GM13976 (cell line): Measurements from ENCODE around the gene ACMSD.
"Not testable (repeated sequence)": the region's sequence is repeated elsewhere in the genome, so short reads cannot be mapped to it uniquely, and the experiment has no call there.

ENCODE experiments used
- DNase-seq: peaks from one replicate; pipeline ENCODE4 v3.0.0; 2012; ENCODE audit warnings: low spot score
- in situ Hi-C: fragments of 300-500 bp; cut with MboI; formaldehyde crosslinking; loops from one replicate; pipeline ENCODE4 v1.12.0; 2022; ENCODE audit warnings: low sequenced_read_pairs, mixed read lengths, inconsistent platforms; ENCODE audit not compliant: unreplicated experiment
- TF ChIP-seq, protein P1 (sequence below): IDR thresholded peaks from 2 replicates; pipeline ENCODE4 v1.5.1; 2012; ENCODE audit warnings: borderline replicate concordance, mild to moderate bottlenecking; ENCODE audit not compliant: insufficient read depth; ENCODE audit errors: extremely low read depth, missing control alignments, control extremely low read depth

The ACMSD gene

DNA sequence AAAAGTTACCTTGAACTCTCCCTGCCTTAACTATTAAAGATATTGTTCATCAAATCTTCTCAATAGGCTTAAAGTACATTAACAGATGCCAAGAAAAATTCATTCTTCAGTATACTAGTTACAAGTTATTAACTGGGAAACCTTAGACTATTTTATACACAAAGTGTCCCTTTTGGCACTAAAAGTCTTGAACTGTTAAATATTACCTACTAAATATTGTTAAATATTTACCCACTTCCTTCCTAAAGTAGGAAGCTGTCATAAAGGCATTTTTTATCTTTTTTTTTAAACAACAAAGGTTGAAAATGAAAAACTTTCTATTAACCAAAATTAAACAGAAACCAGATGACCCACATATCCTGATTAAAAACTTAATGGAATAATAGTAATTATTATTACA, 60.8 kb downstream of the ACMSD start:
- in situ Hi-C loops, result loop anchor here (5.0 kb wide), 1 partner anchor 437 kb away; no protein-coding TSS in a partner anchor
- TF ChIP-seq, protein P1, sequence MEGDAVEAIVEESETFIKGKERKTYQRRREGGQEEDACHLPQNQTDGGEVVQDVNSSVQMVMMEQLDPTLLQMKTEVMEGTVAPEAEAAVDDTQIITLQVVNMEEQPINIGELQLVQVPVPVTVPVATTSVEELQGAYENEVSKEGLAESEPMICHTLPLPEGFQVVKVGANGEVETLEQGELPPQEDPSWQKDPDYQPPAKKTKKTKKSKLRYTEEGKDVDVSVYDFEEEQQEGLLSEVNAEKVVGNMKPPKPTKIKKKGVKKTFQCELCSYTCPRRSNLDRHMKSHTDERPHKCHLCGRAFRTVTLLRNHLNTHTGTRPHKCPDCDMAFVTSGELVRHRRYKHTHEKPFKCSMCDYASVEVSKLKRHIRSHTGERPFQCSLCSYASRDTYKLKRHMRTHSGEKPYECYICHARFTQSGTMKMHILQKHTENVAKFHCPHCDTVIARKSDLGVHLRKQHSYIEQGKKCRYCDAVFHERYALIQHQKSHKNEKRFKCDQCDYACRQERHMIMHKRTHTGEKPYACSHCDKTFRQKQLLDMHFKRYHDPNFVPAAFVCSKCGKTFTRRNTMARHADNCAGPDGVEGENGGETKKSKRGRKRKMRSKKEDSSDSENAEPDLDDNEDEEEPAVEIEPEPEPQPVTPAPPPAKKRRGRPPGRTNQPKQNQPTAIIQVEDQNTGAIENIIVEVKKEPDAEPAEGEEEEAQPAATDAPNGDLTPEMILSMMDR, result no peak
- DNase-seq, result no peak

GRCh38 chr2:134900151-134900550, 61.7 kb downstream of the ACMSD start:
- in situ Hi-C loops, result no loop called here
- no peak for DNase-seq
- TF ChIP-seq, protein P1, result no peak

- in situ Hi-C loops, DNase-seq: not testable (repeated sequence)
These were observed 65.3 kb downstream of the ACMSD start for GRCh38 chr2:134903701-134904100.

DNA sequence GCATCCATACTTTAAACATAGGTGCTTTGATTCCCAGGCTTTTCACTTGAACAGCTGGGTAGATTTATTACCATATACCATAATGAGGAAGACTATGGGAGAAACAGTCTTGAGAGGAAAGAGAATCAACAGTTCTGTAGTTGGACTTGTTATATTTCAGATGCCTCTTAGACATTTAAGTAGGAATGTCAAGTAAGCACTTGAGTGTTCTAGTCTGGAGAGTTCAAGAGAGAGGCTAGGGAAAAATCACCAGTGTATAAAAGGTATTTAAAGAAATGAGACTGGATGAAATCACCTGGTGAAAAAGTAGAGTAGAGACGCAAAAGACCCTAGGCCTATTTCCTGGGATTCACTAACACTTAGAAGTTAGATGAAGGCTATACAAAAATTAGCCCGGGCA, 66.8 kb downstream of the ACMSD start:
- TF ChIP-seq, protein P1, result no peak
- in situ Hi-C loops, result no loop called here
- DNase-seq, result no peak

DNA sequence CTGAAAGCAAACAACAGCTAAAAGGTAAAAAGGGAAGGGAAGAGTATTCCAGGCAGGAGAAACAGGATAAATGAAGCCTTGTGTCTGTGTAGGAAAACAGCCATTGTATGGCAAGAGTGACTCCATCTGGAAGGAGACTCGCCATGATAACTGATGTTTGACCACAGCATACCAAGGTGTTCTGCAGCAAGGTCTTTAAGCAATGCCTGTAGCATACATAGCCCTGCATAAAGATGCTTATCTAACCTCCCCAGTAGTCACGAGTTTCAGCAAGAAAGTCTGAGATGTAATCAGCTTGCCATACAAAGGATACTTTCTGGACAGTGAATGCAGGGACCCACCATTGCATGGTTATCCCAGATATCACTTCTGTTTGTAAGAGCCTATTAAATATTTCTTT, 68.3 kb downstream of the ACMSD start:
- in situ Hi-C loops, result no loop called here
- TF ChIP-seq, protein P1, result no peak
- DNase-seq, result no peak

DNA sequence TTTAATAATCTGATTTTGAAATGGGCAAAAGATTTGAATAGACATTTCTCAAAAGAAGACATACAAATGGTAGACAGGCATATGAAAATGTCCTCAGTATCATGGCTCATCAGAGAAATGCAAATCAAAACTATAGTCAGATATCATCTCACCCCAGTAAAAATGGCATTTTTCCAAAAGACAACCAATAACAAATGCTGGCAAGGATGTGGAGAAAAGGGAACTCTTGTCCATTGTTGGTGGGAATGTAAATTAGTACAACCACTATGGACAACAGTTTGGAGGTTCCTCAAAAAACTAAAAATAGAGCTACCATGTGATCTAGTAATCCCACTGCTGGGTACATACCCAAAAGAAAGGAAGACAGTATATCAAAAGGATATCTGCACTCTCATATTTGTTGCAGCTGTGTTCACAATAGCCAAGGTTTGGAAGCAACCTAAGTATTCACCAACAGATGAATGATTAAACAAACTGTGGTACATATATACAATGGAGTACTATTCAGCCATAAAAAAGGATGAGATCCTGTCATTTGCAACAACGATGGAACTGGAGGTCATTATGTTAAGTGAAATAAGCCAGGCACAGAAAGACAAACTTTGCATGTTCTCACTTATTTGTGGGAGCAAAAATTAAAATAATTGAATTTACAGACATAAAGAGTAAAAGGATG, 69.2 kb downstream of the ACMSD start:
- DNase-seq, in situ Hi-C loops: not testable (repeated sequence)

GRCh38 chr2:134910763-134911399, 72.5 kb downstream of the ACMSD start:
- in situ Hi-C loops, result no loop called here
- TF ChIP-seq, protein P1, result no peak
- DNase-seq, result no peak
